Fibroblast of skin of left biceps (primary cell): Measurements from ENCODE around the gene MAPK9.
"Not testable (repeated sequence)": the region's sequence is repeated elsewhere in the genome, so short reads cannot be mapped to it uniquely, and the experiment has no call there.

Experiments used
- DNase-seq, 2 experiments: peaks; one replicate each; pipeline ENCODE4 v3.0.0-alpha.2; 2013; ENCODE audit warnings: low read depth in 2 of 2

The MAPK9 gene

DNA sequence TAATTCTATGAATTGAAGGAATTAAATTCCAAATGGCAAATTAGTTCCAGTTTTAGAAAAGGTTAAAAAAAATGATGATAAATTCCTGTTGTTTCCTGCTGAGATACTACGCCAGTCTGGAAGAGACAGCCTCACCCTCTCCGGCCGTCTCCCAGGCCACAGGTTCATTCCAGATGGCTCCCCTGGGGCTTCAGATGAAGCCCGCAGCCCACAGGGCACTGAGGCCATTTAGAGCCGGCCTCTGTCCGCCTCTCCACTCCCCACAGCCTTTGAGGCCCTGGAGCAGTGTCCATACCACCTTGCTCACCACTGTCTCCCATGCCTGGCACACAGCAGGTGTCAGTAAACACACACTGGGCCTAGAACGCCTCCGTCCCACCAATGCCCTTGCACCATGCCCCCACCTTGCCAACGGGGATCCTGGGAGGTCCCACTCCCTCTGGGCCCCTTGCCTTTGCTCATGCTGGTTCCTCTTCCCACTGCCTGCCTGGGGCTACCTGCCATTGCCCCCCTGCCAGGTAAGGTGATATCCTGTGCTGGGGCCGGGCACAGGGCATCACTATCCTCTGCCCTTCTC, 35.2 kb upstream of the MAPK9 start:
- no peak for DNase-seq

DNA sequence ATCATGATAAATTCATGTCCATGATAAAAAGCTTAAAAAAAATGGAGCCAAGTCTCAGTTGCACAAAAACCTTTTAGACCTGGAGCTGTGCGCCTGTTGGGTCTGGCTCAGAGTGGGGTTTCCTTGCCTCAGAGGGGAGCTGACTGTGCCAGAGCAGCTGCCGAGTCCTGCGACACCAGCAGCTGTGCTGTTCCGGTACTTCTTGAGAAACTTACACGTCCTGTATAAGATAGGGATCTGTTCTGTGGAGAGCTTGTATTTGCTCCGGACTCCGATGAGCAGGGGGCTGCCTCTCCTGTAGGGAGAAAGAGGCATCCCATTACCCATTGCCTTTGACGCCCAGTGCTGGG, 32.7 kb upstream of the MAPK9 start:
- DNase-seq = no peak

DNA sequence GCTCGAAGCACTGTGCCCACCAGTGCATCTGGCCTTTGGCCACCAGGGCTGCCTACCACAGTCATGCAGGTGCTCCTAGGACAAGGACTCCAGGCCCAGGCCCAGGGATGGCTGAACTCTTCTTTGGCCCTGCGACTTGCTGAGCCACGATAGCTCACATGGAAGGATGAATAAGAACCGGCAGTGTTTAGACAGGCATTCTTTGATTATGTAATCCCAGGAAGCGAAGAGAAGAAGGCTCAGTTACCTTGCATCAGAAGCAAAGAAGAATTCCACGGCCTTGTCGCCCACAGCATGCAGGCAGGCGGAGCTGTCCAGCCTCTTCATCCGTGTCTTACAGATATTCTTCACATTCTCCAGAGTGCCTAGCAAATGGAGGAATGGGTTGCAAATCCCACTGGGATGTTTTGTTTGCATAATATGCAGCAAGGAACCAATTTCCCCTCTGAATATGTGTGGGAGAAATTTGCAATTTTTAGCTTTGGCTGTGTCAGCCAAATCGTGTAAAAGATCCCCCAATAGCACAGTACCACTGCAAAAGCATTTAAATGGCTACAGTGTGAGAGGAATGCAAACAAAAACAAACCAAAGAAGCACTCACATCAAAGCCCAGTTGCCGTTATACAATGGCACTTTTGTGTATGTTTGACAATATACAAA, 32.2 kb upstream of the MAPK9 start:
- no peak for DNase-seq

DNA sequence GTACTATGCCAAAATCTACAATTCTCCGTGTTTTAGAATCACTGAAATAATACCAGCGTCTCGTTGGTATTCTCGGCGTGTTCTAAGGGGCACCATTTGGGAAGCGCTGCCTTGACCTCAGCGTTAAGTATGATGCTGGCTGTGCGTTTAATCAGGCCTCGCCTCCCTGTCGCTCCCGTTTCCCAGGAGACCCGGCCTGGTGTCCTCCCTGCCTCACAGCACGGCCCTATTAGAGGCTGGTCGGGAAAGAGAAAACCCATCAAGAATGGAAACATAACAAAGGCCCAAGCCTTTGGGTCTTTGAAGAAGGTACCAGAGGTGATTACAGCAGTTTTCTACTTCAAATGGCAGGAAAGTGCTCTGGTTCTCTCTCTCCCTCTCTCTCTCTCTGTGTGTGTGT, 31.3 kb upstream of the MAPK9 start:
- no peak for DNase-seq

DNA sequence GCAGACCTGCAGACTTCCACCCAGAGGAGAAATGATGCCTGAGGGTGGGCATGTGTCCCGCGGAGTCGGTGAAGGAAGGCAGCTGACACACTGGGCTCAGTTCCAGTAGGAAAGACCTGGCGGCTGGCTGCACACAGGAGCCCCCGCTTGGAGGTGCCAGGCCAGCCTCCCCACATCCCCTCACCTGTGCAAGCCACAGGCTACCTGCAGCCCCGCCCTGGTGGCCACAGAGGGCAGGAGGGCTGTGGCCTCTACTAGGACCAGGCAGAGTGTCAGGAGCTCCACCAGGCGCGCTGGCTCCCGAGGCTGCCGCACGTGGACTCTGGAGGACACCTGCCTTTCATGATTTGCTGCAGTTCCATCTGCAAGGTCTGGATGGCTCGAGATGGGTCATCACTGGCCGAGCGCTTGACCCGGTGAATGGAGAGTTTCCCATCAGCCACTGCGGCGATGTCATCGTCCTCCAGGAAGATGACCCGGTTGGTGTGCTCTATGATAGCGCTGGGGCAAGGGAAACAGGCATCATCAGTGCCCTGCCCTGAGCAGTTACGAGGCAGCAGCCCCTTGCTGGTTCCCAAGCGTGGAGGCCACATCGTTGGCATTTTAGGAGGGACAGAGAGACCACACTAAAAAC, 26.7 kb upstream of the MAPK9 start:
- no peak for DNase-seq

DNA sequence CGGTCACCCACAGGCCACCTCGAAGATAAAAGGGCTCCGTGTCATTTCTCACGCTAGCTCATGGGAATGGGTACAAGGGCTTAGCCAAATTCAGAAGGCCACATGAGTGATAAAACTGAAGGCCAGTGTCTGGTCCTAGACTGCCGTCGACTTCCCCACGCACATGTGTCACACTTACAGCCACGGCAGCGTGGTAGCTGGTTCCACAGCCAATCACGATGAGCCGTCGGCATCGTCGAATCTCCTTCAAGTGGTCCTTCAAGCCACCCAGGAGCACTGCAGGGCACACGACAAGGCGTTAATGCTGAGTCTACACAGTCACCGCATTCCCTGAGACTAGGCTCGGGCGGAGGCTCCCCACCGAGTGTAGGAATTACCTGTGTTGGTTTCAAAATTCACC, 24.7 kb upstream of the MAPK9 start:
- no peak for DNase-seq

DNA sequence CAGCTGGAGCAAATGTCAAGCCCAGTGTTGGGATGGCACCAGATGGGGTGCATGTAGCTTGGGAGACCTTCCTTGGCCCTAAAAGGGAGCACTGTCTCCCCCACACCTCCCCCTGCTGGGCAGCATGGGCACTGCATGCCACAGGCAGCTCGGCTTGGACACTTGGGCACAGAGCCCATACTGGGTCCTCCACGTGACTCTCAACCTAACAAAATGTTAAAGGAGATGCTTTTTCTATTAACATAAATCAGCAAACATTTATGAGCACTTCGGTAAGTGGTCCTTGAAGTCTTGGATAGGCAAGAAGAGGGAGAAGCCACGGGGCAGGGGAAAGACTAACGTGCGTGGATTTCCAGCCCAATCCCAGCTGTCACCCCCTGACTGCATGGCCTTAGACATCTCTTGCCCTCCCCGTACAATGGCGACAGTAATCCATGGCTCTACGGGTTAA, 23.9 kb upstream of the MAPK9 start:
- no peak for DNase-seq

DNA sequence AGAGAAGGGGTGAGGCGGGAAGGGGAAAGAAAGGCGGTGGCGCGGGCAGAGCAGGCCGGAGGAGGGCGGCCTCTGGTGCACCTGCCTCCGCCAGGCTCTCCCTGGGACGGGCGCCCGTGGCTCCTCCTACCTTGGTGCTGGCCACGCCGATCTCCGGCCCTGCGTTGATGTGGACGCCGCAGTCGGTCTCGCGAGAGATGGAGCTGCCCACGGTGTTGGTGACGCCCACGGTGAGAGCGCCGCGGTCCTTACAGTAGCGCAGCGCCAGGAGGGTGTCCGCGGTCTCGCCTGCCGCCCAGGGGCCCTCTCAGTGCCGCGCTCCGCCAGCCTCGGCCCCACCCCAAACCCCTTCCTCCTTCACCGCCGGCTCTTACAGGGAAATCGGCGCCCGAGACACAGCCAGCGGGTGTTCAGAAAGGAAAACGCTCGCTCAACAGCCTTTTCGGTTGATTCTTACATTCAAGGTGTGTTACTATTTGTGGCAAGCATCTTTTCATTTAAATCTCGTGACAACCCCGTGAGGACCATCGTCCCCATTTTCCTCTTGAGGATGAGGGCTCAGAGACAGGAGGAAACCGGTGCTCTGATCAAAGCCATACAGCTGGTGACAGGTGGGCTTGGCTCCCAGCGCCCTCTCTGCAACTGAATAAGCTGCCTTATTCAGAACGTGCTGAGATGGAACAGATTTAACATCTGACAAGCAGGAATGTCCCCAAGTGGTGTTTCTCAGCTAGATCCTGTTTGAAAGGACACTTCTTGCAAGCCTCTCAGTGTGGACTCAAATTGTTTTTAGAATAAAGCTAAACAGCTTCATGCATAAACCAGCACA, 22.0 kb upstream of the MAPK9 start:
- no peak for DNase-seq

DNA sequence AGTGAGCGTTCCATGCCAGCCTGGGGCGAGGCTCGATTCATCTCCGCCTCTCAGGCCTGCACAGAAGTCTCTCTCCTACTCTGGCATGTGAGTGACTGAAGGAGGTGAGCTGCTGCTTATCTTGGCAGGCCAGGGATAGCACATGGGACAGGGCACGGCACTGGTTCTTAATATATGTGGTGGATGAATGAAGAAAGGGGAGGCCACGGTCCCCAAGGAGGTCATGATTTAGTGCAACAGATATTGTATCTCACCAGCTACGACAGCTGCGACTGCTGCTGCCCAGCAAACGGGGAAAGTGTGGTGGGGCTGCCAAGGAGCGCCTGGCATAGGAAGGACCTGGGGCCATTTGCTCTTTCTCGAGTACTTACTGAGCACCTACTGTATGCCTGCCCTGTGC, 19.3 kb upstream of the MAPK9 start:
- no peak for DNase-seq

DNA sequence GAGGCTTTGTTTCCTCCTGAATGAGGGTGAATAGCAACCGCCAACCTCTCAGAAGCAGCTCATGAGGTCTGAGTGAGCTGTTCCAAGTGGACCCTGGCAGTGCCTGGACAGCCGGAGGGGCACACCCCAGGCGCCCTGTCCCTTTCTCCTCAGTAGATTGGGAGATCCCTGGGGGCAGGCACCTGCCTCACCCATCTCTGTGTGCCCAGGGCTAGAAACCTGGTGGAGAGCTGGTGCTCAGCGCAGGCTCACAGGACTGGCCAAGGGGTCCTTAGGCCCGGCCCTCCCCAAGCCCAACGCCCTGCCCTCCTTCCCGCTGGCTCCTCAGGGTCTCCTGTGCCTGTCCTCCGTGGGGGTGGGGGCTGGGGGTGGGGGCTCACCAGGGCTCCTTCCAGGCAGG, 14.9 kb upstream of the MAPK9 start:
- no peak for DNase-seq

DNA sequence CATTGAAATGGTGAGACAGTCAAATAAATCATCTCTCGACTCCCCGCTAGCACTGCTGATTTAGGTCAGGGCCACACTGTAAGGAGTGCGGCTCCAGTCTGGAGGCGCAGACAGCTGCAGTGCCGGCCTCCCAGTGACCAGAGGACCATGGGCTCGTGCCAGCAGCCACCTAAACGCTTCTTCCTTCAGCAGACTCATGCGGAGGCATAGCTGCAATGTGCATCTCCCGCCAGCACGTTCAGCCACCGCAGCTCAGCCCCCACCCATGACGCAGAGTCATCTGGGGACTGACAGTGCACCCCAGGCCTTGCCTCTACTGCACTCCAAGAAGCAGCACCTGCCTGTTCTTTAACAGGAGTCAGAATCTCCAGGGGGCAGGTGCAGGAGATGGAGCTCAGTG, 13.6 kb upstream of the MAPK9 start:
- no peak for DNase-seq

DNA sequence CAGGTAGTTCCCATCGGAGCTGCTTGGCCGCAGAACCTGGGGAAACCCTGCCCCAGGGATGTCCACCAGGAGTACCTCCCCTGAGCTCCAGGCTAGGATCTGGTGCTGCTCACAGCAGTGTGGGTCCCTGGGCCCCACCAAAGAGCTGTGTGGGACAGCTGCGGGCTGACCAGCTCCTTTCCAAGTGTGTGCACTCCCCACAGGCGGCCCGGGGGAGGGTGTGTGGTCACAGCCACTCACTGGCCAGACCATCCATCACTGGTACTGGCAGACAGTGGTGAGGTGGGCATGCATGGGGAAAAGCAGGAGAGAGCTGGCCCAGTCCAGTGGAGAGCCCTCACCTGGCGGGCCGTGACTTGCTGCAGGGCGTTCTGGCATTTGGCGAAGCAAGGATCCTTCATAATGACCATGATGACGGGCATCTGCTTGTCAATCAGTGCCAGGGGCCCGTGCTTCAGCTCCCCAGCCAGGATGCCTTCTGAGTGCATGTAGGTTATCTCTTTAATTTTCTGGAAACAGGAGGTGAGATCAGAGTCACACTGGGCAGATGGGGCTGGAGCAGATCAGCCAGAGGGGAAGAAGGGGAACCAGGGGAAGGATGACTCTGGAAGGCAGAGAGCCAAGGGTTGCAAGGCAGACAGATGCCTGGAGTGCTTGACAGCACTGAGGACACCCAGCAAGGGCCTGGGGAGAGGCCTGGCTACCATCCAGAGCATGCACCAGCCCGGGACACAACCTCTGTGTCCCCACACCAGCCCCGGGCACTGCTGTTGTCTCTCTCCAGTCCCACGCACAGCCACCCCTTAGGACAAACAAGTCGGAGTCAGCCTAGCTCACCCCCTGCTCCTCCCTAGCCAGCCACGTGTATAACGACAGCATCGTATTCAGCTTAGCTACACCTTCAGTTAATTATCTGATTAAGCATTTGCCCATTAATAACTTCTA, 12.8 kb upstream of the MAPK9 start:
- DNase-seq = no peak

DNA sequence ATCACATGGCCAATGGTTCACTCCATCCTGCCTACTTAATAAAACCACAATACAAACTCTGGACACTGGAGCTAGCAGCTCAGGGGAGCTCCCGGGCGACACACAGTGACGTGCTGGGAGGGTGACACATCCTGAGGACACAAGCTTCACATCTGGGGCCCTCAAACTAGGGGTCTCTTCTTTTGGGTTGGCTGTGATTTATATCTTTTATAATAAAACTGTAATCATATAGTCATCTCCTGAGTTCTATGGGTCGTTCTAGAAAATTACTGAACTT, 12.1 kb upstream of the MAPK9 start:
- no peak for DNase-seq

DNA sequence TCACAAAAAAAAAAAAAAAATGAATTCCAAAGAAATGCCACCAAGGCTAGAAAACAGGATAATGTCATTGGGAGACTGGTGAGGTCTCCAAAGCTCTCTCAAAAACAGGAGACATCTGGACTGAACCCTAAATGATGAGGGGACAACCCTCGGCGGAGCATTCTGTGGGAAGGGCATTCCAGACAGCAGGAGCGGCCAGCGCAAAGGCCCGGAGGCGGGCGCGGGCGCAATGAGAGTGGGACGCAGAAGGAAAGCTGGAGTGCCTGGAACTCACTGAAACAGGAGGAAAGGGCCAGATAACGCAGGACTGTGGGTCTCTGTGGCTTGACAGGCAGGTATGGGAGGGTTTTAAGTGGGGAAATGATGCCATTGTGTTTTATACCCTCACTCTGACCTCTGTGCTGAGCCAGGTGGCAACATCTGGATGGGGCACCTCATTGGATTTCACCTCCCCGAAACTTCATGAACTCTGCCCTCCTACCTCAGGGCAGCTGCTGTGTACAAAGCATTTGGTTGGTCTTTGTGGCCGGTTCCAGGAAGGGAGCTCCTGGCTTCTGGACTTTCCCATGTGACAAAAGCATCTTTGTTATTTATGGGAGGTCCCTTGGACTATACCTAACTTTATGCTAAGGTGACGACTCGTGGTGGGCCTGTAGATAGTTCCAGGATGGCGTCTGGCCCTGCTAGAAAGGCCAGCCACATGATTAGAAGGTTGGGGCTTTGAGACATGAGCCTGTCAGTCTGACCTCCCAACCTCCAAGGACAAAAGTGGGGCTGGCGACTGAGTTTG, 11.5 kb upstream of the MAPK9 start:
- DNase-seq = no peak

DNA sequence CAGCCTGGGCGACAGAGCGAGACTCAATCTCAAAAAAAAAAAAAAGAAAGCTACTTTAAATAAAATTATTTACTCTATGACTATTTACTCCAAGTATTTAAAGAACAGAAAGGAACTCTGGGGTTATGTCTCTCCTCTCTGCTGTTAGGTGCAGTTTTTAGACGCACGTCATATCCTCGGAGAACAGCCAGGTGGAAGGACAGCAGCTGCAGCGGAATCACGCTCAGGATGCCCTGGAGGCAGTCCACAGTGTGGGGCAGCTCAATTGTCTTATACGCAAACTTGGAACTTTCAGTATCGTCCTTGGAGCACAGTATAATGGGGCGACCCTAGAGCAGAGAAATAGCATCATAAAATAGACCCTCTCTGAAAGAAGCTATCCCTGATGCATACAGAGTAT, 10.4 kb upstream of the MAPK9 start:
- DNase-seq = no peak

DNA sequence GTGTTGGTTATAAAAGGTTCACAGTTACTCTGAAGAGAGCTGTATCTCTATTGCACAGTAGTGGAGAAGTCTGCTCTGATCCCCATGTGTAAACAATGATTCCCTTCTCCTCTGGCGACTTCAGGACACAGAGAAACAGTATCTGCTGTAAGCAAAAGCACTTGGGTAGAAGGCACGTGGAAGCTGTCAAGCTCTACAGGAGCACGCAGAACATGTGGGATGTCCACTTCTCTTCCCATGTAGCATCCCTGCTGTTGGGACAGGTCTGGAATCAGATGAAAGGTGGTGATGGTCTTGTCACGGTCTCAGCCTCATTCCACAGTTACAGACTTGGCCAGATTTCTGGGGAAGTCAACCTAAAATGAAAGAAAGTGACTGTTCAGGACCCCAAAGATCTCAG, 9.4 kb upstream of the MAPK9 start:
- DNase-seq = no peak

DNA sequence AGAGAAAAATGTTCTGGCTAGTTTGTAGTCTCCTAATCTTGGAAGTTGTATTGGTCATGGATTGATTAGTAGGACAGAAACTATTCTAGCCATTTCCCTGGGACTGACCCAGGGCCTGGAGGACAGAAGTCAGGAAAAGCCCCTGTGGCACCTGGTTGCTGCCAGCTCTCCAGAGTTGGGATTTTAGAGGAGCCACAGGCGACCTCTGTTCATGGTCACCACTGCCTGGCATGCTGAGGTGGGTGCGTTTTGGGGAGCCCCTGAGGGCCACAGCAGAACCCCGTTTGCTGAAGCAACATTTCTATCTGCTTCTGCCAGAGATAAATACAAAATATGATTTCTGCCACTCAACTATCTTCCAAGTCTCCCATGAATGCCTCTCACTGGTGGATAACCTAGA, 7.6 kb upstream of the MAPK9 start:
- DNase-seq = no peak

DNA sequence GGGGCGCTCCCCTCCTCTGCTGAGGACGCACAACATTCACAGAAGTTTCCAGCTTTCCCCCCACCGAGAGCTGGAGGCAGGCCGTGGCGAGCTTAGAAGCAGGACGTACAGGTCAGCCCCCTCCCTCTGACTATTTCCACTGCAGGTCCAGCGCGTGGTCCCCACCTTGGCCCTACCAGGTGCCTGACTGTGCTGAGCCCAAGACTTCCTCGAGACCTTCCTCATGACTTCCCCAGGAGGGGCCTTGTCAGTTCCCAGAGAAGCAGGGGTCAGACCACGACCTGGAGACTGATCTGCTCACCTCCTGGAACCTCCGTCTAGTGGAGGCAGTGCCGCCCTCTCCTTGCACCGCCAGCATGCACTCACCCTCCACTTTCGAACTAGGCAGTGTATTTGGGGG, 7.1 kb upstream of the MAPK9 start:
- not testable (repeated sequence) for DNase-seq

DNA sequence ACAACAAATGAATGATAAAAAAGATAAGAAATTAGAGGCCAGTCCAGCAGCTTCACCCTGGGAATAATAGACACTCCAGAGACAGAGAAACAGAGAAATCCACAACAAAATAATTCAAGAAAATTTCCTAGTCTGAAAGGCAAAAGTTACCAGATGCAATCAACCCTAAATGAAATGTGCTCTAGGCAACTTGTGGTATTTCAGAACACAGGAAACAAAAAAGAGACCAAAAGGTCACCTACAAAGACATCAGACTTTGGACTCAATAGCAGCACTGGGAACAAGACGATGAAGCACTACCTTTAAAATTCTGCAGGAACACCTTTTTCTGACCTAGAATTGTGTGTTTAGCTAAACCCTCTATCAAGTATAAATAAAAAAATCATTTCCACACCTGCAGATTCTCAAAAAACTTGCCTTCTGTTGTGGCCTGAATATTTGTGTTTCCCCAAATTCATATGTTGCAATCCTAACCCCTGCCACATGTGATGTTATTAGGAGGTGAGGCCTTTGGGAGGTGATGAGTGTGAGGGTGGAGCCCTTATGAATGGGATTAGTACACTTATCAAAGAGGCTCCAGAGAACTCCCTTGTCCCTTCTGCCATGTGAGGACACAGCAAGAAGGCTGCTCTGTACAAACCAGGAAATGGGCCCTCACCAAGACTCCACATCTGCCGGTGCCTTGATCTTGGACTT, 5.9 kb upstream of the MAPK9 start:
- no peak for DNase-seq

DNA sequence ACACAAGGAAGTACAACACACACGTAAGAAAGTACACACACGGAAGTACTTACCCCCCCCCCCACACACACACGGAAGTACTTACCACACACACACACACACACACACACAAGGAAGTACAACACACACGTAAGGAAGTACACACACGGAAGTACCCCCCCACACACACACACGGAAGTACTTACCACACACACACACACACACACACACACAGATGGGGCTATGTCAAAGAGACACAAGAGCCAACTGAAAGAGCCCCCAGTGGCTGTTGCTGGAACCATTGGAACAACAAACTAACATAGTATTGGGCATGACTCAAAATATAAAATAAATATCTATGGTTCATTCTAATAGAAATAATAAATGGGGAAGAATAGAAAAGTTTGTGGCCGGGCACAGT, 4.9 kb upstream of the MAPK9 start:
- no peak for DNase-seq
